Dermis microvascular lymphatic vessel endothelial cell (primary cell): ENCODE results near the gene SLC29A4. TPM values are rescaled to one million over a fixed set of nuclear protein-coding genes. Genes with fewer than 3 reads are reported as not detected.

ENCODE experiments used
- DNase-seq, 2 donors: peaks; one replicate each; pipeline versions ENCODE4 v3.0.0 to v3.0.0-alpha.2; 2010; ENCODE audit warnings: low read depth in 2 of 2
- total RNA-seq: library from RNA; depleted of rRNA; stranded (reverse); fragments of >200 nt; gene quantifications from 2 replicates; pipeline ENCODE4 v1.2.1, GENCODE V29; 2014

SLC29A4 gene
- total RNA-seq, 1 donor from 2014 or later, result 0.64 TPM

DNA sequence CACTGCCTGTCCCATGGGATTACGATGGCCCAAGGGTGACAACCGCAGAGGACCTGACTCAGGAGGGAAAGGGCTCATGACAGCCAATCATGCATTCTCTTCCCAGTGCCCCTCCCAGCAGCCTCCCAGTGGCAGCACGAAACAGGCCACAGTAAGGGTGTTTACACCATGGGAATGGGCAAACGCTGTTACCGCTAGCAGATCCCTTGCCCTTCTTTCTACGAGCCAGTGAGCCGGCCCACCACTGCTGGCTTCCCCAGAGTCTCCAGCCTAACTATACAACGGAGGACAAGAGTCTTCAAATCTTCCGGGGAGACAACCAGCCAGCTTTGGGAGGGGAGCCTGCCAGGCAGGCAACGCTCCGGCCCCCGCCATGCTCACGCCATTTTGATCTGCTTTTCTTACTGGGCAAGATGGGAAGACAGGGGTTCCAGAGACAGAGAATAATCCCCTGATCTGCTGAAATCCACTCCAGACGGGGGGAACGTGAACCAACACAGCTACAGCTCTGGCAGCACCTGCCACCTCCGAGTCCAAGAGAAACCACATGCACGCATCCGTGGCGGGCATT is 69.8 kb downstream of the SLC29A4 start:
- DNase-seq, result no peak

DNA sequence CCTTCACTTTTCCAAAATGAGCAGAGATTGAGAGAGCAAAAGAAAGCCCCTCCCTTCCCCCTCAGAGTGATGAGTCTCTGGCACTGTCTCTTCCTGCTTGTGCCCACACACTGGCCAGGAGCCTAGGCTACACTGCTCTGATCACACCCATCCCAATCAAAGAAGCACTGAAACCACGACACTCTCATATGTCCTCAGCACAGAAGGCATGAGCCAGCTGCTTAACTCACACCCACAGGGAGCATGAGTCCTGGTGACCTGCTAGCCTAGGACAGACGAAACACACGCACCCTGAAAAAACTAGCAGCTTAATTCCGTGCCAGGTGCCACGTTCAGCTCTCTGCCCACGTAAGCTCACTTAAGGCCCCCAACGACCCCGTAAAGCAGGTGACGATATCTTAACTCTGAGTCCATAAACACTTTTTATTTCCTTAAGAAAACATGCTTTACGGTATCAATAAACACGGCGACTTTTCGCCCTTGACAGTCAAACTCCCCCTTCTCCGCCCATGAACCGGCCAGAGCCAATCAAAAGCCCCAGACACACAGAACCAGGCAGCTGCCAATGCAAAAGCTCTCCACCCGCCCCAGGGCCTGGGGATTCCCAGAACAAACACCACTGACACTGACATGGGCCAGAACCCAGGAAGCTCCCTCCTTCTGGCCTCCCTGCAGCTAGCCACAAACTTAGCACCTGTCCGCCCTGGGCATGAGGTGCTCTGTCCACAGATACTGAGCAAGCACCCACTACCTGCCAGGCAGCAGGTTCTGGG is 71.9 kb downstream of the SLC29A4 start:
- DNase-seq, result no peak

Other genes starting within 250 kb of the SLC29A4 start
- gene RBAK, start 237.1 kb upstream of the SLC29A4 start, total RNA-seq, result 4.9 and 6.2 TPM in 2 replicates
- 57.6 and 85.3 TPM in 2 replicates for gene WIPI2, start 92.7 kb upstream of the SLC29A4 start, total RNA-seq
- 16.6 and 32.1 TPM in 2 replicates for gene TNRC18, start 140.9 kb downstream of the SLC29A4 start, total RNA-seq
- 4.1 and 5.3 TPM in 2 replicates for gene FBXL18, start 230.9 kb downstream of the SLC29A4 start, total RNA-seq
- gene ACTB, start 247.7 kb downstream of the SLC29A4 start, total RNA-seq, result 2,211 and 2,809 TPM in 2 replicates